HUES6 (cell line): ENCODE data around the gene ARRDC3.

ENCODE experiments used
- H3K27ac ChIP-seq: 2 replicates; pipeline ENCODE4 v1.7.0; 2013; ENCODE audit warnings: low read depth, mild to moderate bottlenecking, low read length, inconsistent platforms
- H3K27me3 ChIP-seq: 2 replicates; pipeline ENCODE4 v1.6.1; 2013; ENCODE audit warnings: low read length; ENCODE audit not compliant: control insufficient read depth, insufficient read depth
- H3K36me3 ChIP-seq: 2 replicates; pipeline ENCODE4 v1.6.1; 2013; ENCODE audit warnings: low read length; ENCODE audit not compliant: control insufficient read depth, insufficient read depth
- H3K4me1 ChIP-seq: 2 replicates; pipeline ENCODE4 v1.6.1; 2013; ENCODE audit warnings: low read length; ENCODE audit not compliant: control insufficient read depth, insufficient read depth
- H3K4me3 ChIP-seq: 2 replicates; pipeline ENCODE4 v1.5.1; 2013; ENCODE audit warnings: low read depth, low read length
- H3K9ac ChIP-seq: one replicate; pipeline ENCODE4 v1.6.1; 2013; ENCODE audit warnings: mild to moderate bottlenecking, low read length
- H3K9me3 ChIP-seq: 2 replicates; pipeline ENCODE4 v1.6.1; 2013; ENCODE audit warnings: low read depth, low read length; ENCODE audit not compliant: control insufficient read depth, insufficient read depth

ARRDC3 gene

GRCh38 chr5:91383027-91383955, at the start of gene ARRDC3:
ARRDC3 (minus strand) TSS chr5:91383317; CDS start chr5:91383092, 225 bp downstream.
- Histone ChIP-seq H3K27ac (peak within 1 kb of the TSS; percentile 91), H3K27me3 (no peaks in the 10 kb centered on the region), H3K4me1 (peaks cover 10% of the 10 kb centered on the region), H3K9me3 (peaks cover 2% of the 10 kb centered on the region; the same call in 1 of the 2 replicates), H3K36me3 (no peaks in the 10 kb centered on the region), H3K9ac (peak within 1 kb of the TSS; percentile 87), H3K4me3 (peak within 1 kb of the TSS; percentile 86)

DNA sequence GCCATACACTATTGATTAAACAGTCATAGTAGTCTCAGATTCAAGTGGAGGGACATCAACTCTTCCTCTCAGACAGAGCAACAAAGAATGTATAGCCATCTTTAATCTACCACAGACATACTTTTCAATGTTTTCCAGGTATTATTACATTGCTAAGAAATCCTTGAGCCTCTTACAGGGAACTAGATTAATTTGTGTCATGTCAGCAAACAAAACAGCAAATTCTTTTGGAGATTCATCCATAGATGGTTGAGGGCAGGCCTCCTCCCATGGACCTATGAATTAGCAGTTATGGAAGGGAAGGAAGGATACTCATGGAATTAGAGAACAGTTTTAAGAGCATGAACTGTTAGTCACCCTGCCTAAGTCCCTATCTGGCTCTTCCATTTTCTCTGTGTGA, 47.8 kb upstream of the ARRDC3 start:
- Histone ChIP-seq H3K36me3 (no peaks in the 10 kb centered on the region), H3K9me3 (peaks cover 7% of the 10 kb centered on the region), H3K4me1 (peaks cover 10% of the 10 kb centered on the region; the same call in 1 of the 2 replicates), H3K9ac (no peak overlapping the region), H3K4me3 (no peak overlapping the region), H3K27ac (no peak overlapping the region), H3K27me3 (no peaks in the 10 kb centered on the region)

GRCh38 chr5:91424638-91425436, 41.7 kb upstream of the ARRDC3 start:
- peaks cover 18% of the 10 kb centered on the region for H3K4me1 ChIP-seq
- H3K27me3 ChIP-seq: no peaks in the 10 kb centered on the region
- 0 out of 2 replicates have a peak overlapping the region, but pooled peaks have one; percentile 23 for H3K27ac ChIP-seq
- peaks cover 7% of the 10 kb centered on the region for H3K9me3 ChIP-seq
- no peaks in the 10 kb centered on the region for H3K36me3 ChIP-seq
- H3K9ac ChIP-seq: no peak overlapping the region
- H3K4me3 ChIP-seq: no peak overlapping the region

DNA sequence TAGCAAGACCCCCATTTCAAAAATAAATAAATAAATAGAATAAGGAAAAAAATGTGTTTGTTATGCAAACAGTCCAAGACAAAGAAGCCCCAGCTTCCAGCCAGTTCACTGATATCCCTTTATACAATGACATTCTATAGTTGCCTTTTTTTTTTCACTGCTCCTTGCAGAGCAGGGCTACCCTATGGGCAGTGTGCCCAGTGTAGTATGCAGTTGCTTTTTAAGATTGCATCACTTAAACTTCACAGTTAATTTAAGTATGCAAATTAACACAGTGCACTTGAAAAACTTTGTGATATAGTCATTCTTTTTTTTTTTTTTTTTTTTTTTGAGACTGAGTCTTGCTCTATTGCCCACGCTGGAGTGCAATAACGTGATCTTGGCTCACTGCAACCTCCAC, 40.8 kb upstream of the ARRDC3 start:
- Histone ChIP-seq H3K27me3 (no peaks in the 10 kb centered on the region), H3K4me1 (peaks cover 18% of the 10 kb centered on the region), H3K9me3 (peaks cover 5% of the 10 kb centered on the region), H3K9ac (no peak overlapping the region), H3K27ac (no peak overlapping the region), H3K36me3 (no peaks in the 10 kb centered on the region), H3K4me3 (no peak overlapping the region)

- no peaks in the 10 kb centered on the region for H3K27me3 ChIP-seq
- H3K4me1 ChIP-seq: peaks cover 18% of the 10 kb centered on the region
- H3K9ac ChIP-seq: no peak overlapping the region
- no peaks in the 10 kb centered on the region for H3K36me3 ChIP-seq
- H3K9me3 ChIP-seq: no peaks in the 10 kb centered on the region
- H3K27ac ChIP-seq: no peak overlapping the region
- H3K4me3 ChIP-seq: no peak overlapping the region
These were observed 37.8 kb upstream of the ARRDC3 start for GRCh38 chr5:91420879-91421278.

GRCh38 chr5:91419571-91420537, 36.7 kb upstream of the ARRDC3 start:
- no peaks in the 10 kb centered on the region for H3K36me3 ChIP-seq
- H3K4me3 ChIP-seq: no peak overlapping the region
- no peak overlapping the region for H3K9ac ChIP-seq
- H3K9me3 ChIP-seq: no peaks in the 10 kb centered on the region
- H3K27me3 ChIP-seq: no peaks in the 10 kb centered on the region
- peaks cover 12% of the 10 kb centered on the region for H3K4me1 ChIP-seq
- H3K27ac ChIP-seq: no peak overlapping the region

GRCh38 chr5:91419136-91419535, 36.0 kb upstream of the ARRDC3 start:
- Histone ChIP-seq H3K27ac (no peak overlapping the region), H3K9ac (no peak overlapping the region), H3K4me3 (no peak overlapping the region), H3K27me3 (no peaks in the 10 kb centered on the region), H3K9me3 (no peaks in the 10 kb centered on the region), H3K4me1 (peaks cover 8% of the 10 kb centered on the region; the same call in 1 of the 2 replicates), H3K36me3 (no peaks in the 10 kb centered on the region)

DNA sequence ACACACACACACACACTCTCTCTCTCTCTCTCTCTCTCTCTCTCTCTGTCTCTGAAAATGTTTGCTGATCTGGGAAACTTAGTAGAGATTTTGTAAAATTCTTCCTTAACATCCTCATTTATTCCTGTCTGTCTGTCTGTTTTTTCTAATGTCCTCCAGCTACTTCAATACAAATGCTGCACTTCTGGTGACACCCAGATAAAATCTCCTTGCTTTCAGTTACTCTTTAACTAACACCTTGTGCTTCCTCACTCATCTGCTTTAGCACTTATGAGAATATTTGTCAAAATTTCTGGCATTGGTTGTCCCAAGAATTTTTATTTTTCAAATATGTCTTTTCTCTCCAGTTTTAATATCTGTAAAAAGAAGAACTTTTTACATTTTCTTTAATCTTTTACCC, 35.0 kb upstream of the ARRDC3 start:
- H3K9me3 ChIP-seq: no peaks in the 10 kb centered on the region
- peaks cover 8% of the 10 kb centered on the region; the same call in 1 of the 2 replicates for H3K4me1 ChIP-seq

DNA sequence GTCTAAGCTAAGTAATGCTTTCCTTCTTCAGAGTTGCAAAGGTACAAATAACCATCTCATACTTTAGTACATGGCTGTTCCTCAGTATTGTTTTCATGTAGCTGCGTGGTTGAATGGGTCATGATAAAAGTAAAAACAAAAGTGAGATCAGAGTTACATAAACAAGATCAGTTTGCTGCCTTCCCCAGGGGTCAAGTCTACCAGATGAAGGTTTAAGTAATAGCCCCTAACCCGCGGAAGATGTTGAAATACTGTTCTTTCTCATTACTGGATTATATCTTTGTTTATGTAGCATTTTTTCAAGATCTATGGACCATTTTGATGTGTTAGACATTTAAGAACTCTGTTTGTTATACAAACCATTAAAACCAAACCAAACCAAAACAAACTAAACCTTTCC, 34.1 kb upstream of the ARRDC3 start:
- H3K9me3 ChIP-seq: no peaks in the 10 kb centered on the region
- H3K9ac ChIP-seq: no peak overlapping the region
- H3K4me3 ChIP-seq: no peak overlapping the region
- peaks cover 8% of the 10 kb centered on the region; the same call in 1 of the 2 replicates for H3K4me1 ChIP-seq
- no peaks in the 10 kb centered on the region for H3K36me3 ChIP-seq
- no peaks in the 10 kb centered on the region for H3K27me3 ChIP-seq
- H3K27ac ChIP-seq: no peak overlapping the region

More for the DNA sequence above, 35.0 kb upstream of the ARRDC3 start:
- no peak overlapping the region for H3K4me3 ChIP-seq
- no peaks in the 10 kb centered on the region for H3K36me3 ChIP-seq
- H3K27ac ChIP-seq: no peak overlapping the region
- no peaks in the 10 kb centered on the region for H3K27me3 ChIP-seq
- no peak overlapping the region for H3K9ac ChIP-seq

DNA sequence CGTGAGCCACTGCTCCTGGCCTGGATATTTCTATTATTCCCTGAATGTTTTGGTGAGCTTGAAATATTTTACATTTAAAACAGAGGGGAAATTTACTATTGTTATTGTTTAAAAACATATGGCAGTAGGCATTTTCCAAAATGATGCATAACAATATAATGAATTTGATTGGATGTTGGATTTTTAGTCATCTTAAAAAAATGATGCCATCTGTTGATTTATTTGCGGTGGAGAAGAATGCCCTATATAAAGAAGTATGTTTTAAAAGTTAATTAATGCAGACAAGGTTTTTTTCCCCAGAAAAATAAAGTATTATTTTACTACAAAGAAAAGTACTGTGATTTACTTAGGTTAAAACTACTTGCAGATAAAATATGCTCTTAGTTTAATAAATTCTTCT, 33.4 kb upstream of the ARRDC3 start:
- H3K9me3 ChIP-seq: no peaks in the 10 kb centered on the region
- H3K27me3 ChIP-seq: no peaks in the 10 kb centered on the region
- no peaks in the 10 kb centered on the region for H3K36me3 ChIP-seq

More for the DNA sequence above, 33.4 kb upstream of the ARRDC3 start:
- no peak overlapping the region for H3K4me3 ChIP-seq
- no peak overlapping the region for H3K27ac ChIP-seq
- peaks cover 4% of the 10 kb centered on the region; the same call in 1 of the 2 replicates for H3K4me1 ChIP-seq
- H3K9ac ChIP-seq: no peak overlapping the region
